ENCODE data around the gene SPATA25.

SPATA25 gene

GRCh38 chr20:45888681-45889080 is 1.3 kb upstream of the SPATA25 start:
- H3K36me3 ChIP-seq (ENCODE audit: control insufficient read depth in 4 of 4, insufficient read depth in 4 of 4, low read length in 3 of 4), result peaks cover 3 to 39% (median 30%) of the 10 kb centered on the region in 4 experiments
- H3K4me3 ChIP-seq (ENCODE audit: control insufficient read depth in 1 of 7, extremely low read depth in 1 of 7, insufficient read depth in 4 of 7, low read depth in 2 of 7, low read length in 6 of 7), result no peak overlapping the region
- no peaks in the 10 kb centered on the region for H3K27me3 ChIP-seq (replicated peaks in 2 of 5; ENCODE audit: control insufficient read depth in 4 of 5, insufficient read depth in 5 of 5, low read length in 4 of 5)
- H3K9me3 ChIP-seq (ENCODE audit: control extremely low read depth in 1 of 5, control insufficient read depth in 4 of 5, insufficient read depth in 2 of 5, low read depth in 1 of 5, low read length in 4 of 5), result no peaks in the 10 kb centered on the region
- no peak for DNase-seq
- POLR2A ChIA-PET, result interaction anchor here (0.6 kb wide), 1 partner anchor 32 kb away, joined by 3 read pairs; no protein-coding TSS in a partner anchor
- CTCF ChIA-PET, result interaction anchor here (0.9 to 5.8 kb wide), 8 partner anchors 7 to 89 kb away, joined by 3 to 30 read pairs (median 12); partner anchors contain the start of genes ZNF335 and ZSWIM1
- H3K4me1 ChIP-seq (ENCODE audit: control extremely low read depth in 1 of 4, control insufficient read depth in 4 of 4, insufficient read depth in 4 of 4, low read length in 3 of 4), result peaks cover 12 to 72% (median 60%) of the 10 kb centered on the region in 4 experiments
- no peak overlapping the region for H3K27ac ChIP-seq (ENCODE audit: insufficient read depth in 1 of 2, low read depth in 1 of 2, low read length in 2 of 2, poor library complexity in 1 of 2, severe bottlenecking in 2 of 2)
- 89% methylated on average over 3 of the region's 3 CpGs for WGBS (ENCODE audit: insufficient coverage)

DNA sequence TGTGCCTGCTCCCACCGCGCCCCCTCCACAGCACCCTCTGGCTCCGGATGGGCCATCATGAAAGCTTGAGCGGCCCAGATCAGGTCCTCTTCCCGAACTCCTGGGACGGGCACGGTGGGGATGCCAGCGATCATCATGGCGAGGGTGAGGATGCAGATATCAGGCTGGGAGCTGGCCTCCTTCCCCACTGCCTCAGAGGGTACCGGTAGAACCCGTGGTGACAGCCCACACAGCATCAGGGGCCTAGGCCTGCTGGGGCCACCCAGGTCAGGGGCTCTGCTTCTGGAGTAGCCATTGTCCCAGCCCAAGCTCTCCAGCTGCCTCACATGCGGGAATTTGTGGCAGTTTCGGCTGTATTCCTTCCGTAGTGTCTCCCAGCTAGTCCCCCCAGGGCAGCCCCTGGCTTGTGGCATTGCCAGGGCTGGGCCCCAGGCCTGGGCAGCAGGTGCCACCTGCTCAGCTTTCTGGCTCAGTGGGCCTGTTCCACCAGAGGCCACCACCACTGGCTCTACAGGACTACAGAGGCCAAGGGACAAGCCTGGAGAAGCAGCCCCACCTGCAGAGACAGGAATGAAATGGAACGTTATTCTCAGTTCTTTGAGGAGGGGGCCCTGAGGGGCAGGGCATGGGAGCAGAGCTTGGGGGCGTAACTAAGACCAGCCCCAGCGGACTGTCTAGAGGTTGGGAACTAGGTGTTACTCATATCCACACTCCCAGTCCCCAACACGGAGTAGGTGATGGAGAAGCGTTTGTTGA is 654 bp downstream of the SPATA25 start:
- peaks cover 4 to 70% (median 58%) of the 10 kb centered on the region in 4 experiments for H3K4me1 ChIP-seq (ENCODE audit: control extremely low read depth in 1 of 4, control insufficient read depth in 4 of 4, insufficient read depth in 4 of 4, low read length in 3 of 4)
- WGBS (ENCODE audit: insufficient coverage), result 96% methylated on average over 16 of the region's 19 CpGs
- H3K36me3 ChIP-seq (ENCODE audit: control insufficient read depth in 4 of 4, insufficient read depth in 4 of 4, low read length in 3 of 4), result peaks cover 5 to 47% (median 35%) of the 10 kb centered on the region in 4 experiments
- ChIA-PET POLR2A (no interaction called here), CTCF (interaction anchor here (1.1 to 1.7 kb wide), 4 partner anchors 10 to 78 kb away, joined by 3 to 4 read pairs (median 3); no protein-coding TSS in a partner anchor)
- peak overlapping the region in 1 of 2 experiments; percentile 64 for H3K27ac ChIP-seq (ENCODE audit: insufficient read depth in 1 of 2, low read depth in 1 of 2, low read length in 2 of 2, poor library complexity in 1 of 2, severe bottlenecking in 2 of 2)
- no peak for DNase-seq
- no peak overlapping the region for H3K4me3 ChIP-seq (ENCODE audit: control insufficient read depth in 1 of 7, extremely low read depth in 1 of 7, insufficient read depth in 4 of 7, low read depth in 2 of 7, low read length in 6 of 7)
- no peaks in the 10 kb centered on the region for H3K27me3 ChIP-seq (replicated peaks in 2 of 5; ENCODE audit: control insufficient read depth in 4 of 5, insufficient read depth in 5 of 5, low read length in 4 of 5)
- no peaks in the 10 kb centered on the region for H3K9me3 ChIP-seq (ENCODE audit: control extremely low read depth in 1 of 5, control insufficient read depth in 4 of 5, insufficient read depth in 2 of 5, low read depth in 1 of 5, low read length in 4 of 5)

DNA sequence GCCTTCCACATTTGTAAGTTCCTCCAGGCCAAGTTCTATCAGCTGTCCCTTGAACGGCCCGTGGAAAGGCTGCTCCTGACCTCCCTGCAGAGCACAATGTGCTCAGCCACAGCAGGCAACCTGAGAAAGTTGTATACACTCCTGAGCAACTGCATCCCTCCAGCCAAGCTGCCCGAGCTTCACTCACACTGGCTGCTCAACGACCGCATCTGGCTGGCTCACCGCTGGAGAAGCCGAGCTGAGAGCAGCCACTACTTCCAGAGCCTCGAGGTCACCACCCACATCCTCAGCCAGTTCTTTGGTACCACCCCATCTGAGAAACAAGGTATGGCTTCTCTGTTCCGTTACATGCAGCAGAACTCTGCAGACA is 4.3 kb downstream of the SPATA25 start:
- ChIA-PET CTCF (interaction anchor here (1.4 to 3.4 kb wide), 5 partner anchors 8 to 87 kb away, joined by 3 to 30 read pairs (median 4); partner anchors contain the start of genes CTSA and NEURL2), POLR2A (interaction anchor here (1.0 kb wide), 1 partner anchor 17 kb away, joined by 3 read pairs; no protein-coding TSS in a partner anchor)
- Histone ChIP-seq H3K27me3 (replicated peaks in 2 of 5; ENCODE audit: control insufficient read depth in 4 of 5, insufficient read depth in 5 of 5, low read length in 4 of 5) (no peaks in the 10 kb centered on the region), H3K4me1 (ENCODE audit: control extremely low read depth in 1 of 4, control insufficient read depth in 4 of 4, insufficient read depth in 4 of 4, low read length in 3 of 4) (peaks cover 9 to 47% (median 38%) of the 10 kb centered on the region in 4 experiments), H3K9me3 (ENCODE audit: control extremely low read depth in 1 of 5, control insufficient read depth in 4 of 5, insufficient read depth in 2 of 5, low read depth in 1 of 5, low read length in 4 of 5) (no peaks in the 10 kb centered on the region), H3K36me3 (ENCODE audit: control insufficient read depth in 4 of 4, insufficient read depth in 4 of 4, low read length in 3 of 4) (peaks cover 5 to 49% (median 38%) of the 10 kb centered on the region in 4 experiments), H3K27ac (ENCODE audit: insufficient read depth in 1 of 2, low read depth in 1 of 2, low read length in 2 of 2, poor library complexity in 1 of 2, severe bottlenecking in 2 of 2) (no peak overlapping the region), H3K4me3 (ENCODE audit: control insufficient read depth in 1 of 7, extremely low read depth in 1 of 7, insufficient read depth in 4 of 7, low read depth in 2 of 7, low read length in 6 of 7) (no peak overlapping the region)
- WGBS (ENCODE audit: insufficient coverage), result 86% methylated on average over 7 of the region's 9 CpGs
- DNase-seq, result no peak

DNA sequence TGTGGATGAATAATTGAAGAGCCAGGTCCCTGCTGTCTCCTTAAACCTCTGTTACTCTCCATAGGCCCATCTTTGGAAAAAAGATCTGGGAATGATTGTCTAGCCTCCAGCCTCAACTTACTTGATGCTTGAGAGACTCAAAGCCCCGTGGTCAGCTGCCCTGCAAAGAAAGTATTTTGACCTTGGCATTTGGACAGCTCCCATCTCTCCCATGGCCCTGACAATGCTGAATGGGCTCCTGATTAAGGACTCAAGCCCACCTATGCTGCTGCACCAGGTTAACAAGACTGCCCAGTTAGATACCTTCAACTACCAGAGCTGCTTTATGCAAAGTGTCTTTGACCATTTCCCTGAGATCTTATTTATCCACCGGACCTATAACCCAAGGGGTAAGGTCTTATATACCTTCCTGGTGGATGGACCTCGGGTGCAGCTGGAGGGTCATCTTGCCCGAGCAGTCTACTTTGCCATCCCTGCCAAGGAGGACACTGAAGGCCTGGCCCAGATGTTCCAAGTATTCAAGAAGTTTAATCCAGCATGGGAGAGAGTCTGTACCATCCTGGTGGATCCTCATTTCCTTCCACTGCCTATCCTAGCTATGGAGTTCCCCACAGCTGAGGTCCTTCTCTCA is 4.8 kb downstream of the SPATA25 start:
- peaks cover 5 to 52% (median 39%) of the 10 kb centered on the region in 4 experiments for H3K36me3 ChIP-seq (ENCODE audit: control insufficient read depth in 4 of 4, insufficient read depth in 4 of 4, low read length in 3 of 4)
- no peak overlapping the region for H3K27ac ChIP-seq (ENCODE audit: insufficient read depth in 1 of 2, low read depth in 1 of 2, low read length in 2 of 2, poor library complexity in 1 of 2, severe bottlenecking in 2 of 2)
- POLR2A ChIA-PET, result interaction anchor here (1.0 to 2.4 kb wide), 4 partner anchors 8 to 52 kb away, joined by 3 to 12 read pairs (median 6); partner anchors contain the start of genes CTSA, NEURL2 and PCIF1
- WGBS (ENCODE audit: insufficient coverage), result 100% methylated on average over 4 of the region's 4 CpGs
- CTCF ChIA-PET, result interaction anchor here (1.4 to 3.4 kb wide), 5 partner anchors 9 to 88 kb away, joined by 3 to 30 read pairs (median 4); partner anchors contain the start of genes CTSA and NEURL2
- H3K4me3 ChIP-seq (ENCODE audit: control insufficient read depth in 1 of 7, extremely low read depth in 1 of 7, insufficient read depth in 4 of 7, low read depth in 2 of 7, low read length in 6 of 7), result no peak overlapping the region
- H3K4me1 ChIP-seq (ENCODE audit: control extremely low read depth in 1 of 4, control insufficient read depth in 4 of 4, insufficient read depth in 4 of 4, low read length in 3 of 4), result peaks cover 9 to 47% (median 38%) of the 10 kb centered on the region in 4 experiments
- DNase-seq, result no peak
- H3K9me3 ChIP-seq (ENCODE audit: control extremely low read depth in 1 of 5, control insufficient read depth in 4 of 5, insufficient read depth in 2 of 5, low read depth in 1 of 5, low read length in 4 of 5), result no peaks in the 10 kb centered on the region
- no peaks in the 10 kb centered on the region for H3K27me3 ChIP-seq (replicated peaks in 2 of 5; ENCODE audit: control insufficient read depth in 4 of 5, insufficient read depth in 5 of 5, low read length in 4 of 5)

DNA sequence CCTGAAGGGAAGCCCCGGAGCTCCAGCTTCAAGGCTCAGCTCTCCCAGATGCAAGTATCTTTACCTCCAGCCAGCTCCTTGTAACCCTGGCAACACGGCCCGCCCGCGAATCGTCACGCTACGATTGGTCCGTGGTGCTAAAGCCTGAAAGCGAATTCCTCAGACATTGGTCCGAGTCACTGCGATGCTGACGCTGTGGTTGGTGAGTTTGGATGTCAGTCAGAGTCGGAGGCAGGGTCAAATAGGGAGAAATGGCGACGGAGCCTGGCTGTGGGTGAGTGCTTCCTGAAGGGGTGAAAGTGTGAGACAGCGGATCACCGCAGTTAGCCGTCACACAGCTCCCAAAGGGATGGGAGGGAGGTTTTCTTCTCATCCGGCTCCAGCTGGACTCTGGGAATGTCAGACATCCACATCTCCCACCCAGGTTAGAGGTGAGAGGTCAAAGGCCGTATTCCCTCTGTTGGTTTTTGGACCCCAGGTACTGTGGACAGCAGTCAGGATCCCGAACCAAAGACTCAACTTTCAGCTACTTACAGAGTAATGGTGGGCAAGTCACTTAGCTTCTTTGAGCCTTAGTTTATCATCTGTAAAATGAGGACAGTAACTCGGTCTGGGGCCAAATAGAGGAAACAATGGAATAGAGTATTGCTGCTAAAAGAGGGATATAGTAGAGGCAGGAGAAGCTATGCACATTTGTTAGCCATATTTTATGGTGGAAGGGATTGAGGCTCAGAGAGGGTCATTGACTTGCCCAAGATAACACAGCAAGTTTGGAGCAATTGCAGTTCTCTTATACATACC is 6.2 kb downstream of the SPATA25 start, which contains the start of gene ZSWIM1:
Gene ZSWIM1, plus strand, starts transcription at position 240 of the 801 bp plus-strand sequence. CDS start 1,366 bp downstream, outside the sequence.
- DNase-seq, result peak; percentile 98 to 99 (median 98)
- H3K27me3 ChIP-seq (replicated peaks in 2 of 5; ENCODE audit: control insufficient read depth in 4 of 5, insufficient read depth in 5 of 5, low read length in 4 of 5), result no peaks in the 10 kb centered on the region
- no peaks in the 10 kb centered on the region for H3K9me3 ChIP-seq (ENCODE audit: control extremely low read depth in 1 of 5, control insufficient read depth in 4 of 5, insufficient read depth in 2 of 5, low read depth in 1 of 5, low read length in 4 of 5)
- 0% methylated on average over 19 of the region's 23 CpGs for WGBS (ENCODE audit: insufficient coverage)
- H3K4me3 ChIP-seq (ENCODE audit: control insufficient read depth in 1 of 7, extremely low read depth in 1 of 7, insufficient read depth in 4 of 7, low read depth in 2 of 7, low read length in 6 of 7), result peak within 1 kb of the TSS; percentile 37 to 91 (median 79)
- peaks cover 9 to 42% (median 35%) of the 10 kb centered on the region in 4 experiments for H3K4me1 ChIP-seq (ENCODE audit: control extremely low read depth in 1 of 4, control insufficient read depth in 4 of 4, insufficient read depth in 4 of 4, low read length in 3 of 4)
- POLR2A ChIA-PET, result interaction anchor here (1.1 to 2.4 kb wide), 3 partner anchors 9 to 53 kb away, joined by 3 to 12 read pairs (median 10); partner anchors contain the start of genes CTSA, NEURL2 and PCIF1
- peak within 1 kb of the TSS; percentile 90 to 92 for H3K27ac ChIP-seq (ENCODE audit: insufficient read depth in 1 of 2, low read depth in 1 of 2, low read length in 2 of 2, poor library complexity in 1 of 2, severe bottlenecking in 2 of 2)
- CTCF ChIA-PET, result interaction anchor here (0.7 to 3.4 kb wide), 10 partner anchors 8 to 102 kb away, joined by 3 to 30 read pairs (median 4); partner anchors contain the start of genes CTSA and NEURL2
- H3K36me3 ChIP-seq (ENCODE audit: control insufficient read depth in 4 of 4, insufficient read depth in 4 of 4, low read length in 3 of 4), result peaks cover 5 to 49% (median 38%) of the 10 kb centered on the region in 4 experiments

GRCh38 chr20:45878076-45878761 is 9.2 kb downstream of the SPATA25 start:
- Histone ChIP-seq H3K4me1 (ENCODE audit: control extremely low read depth in 1 of 4, control insufficient read depth in 4 of 4, insufficient read depth in 4 of 4, low read length in 3 of 4) (peaks cover 5 to 17% (median 13%) of the 10 kb centered on the region in 4 experiments), H3K27me3 (replicated peaks in 2 of 5; ENCODE audit: control insufficient read depth in 4 of 5, insufficient read depth in 5 of 5, low read length in 4 of 5) (no peaks in the 10 kb centered on the region), H3K4me3 (ENCODE audit: control insufficient read depth in 1 of 7, extremely low read depth in 1 of 7, insufficient read depth in 4 of 7, low read depth in 2 of 7, low read length in 6 of 7) (no peak overlapping the region), H3K36me3 (ENCODE audit: control insufficient read depth in 4 of 4, insufficient read depth in 4 of 4, low read length in 3 of 4) (peaks cover 0 to 35% (median 26%) of the 10 kb centered on the region in 4 experiments), H3K9me3 (ENCODE audit: control extremely low read depth in 1 of 5, control insufficient read depth in 4 of 5, insufficient read depth in 2 of 5, low read depth in 1 of 5, low read length in 4 of 5) (no peaks in the 10 kb centered on the region), H3K27ac (ENCODE audit: insufficient read depth in 1 of 2, low read depth in 1 of 2, low read length in 2 of 2, poor library complexity in 1 of 2, severe bottlenecking in 2 of 2) (no peak overlapping the region)
- ChIA-PET CTCF (no interaction called here), POLR2A (no interaction called here)
- WGBS (ENCODE audit: insufficient coverage), result 97% methylated on average over 13 of the region's 13 CpGs
- no peak for DNase-seq

Data from common myeloid progenitor, CD34-positive (primary cell).